Renal cortex interstitium (tissue), 11 donors: Measurements from ENCODE around the gene PARVB. TPM values are rescaled to one million over a fixed set of nuclear protein-coding genes. Genes with fewer than 3 reads are reported as not detected.

Experiments
- DNase-seq, 11 donors: peaks; one replicate each; pipeline ENCODE4 v3.0.0-alpha.2; 2013; ENCODE audit warnings: low read depth in 9 of 11, low spot score in 4 of 11; ENCODE audit errors: extremely low read depth in 1 of 11
- polyA plus RNA-seq, 3 donors: library from polyadenylated mRNA; unstranded; fragments of 120-200 nt; gene quantifications; one replicate each; pipeline ENCODE4 v1.2.1, GENCODE V29; 2013; ENCODE audit not compliant: insufficient read length in 3 of 3

Gene PARVB
- polyA plus RNA-seq, 3 donors = 16.2 to 21.7 (median 20.2) TPM

- DNase-seq = no peak
Observed at GRCh38 chr22:44112191-44112590, 88.1 kb downstream of the PARVB start.

- DNase-seq = no peak
Observed at GRCh38 chr22:44116331-44116730, 92.2 kb downstream of the PARVB start.

DNA sequence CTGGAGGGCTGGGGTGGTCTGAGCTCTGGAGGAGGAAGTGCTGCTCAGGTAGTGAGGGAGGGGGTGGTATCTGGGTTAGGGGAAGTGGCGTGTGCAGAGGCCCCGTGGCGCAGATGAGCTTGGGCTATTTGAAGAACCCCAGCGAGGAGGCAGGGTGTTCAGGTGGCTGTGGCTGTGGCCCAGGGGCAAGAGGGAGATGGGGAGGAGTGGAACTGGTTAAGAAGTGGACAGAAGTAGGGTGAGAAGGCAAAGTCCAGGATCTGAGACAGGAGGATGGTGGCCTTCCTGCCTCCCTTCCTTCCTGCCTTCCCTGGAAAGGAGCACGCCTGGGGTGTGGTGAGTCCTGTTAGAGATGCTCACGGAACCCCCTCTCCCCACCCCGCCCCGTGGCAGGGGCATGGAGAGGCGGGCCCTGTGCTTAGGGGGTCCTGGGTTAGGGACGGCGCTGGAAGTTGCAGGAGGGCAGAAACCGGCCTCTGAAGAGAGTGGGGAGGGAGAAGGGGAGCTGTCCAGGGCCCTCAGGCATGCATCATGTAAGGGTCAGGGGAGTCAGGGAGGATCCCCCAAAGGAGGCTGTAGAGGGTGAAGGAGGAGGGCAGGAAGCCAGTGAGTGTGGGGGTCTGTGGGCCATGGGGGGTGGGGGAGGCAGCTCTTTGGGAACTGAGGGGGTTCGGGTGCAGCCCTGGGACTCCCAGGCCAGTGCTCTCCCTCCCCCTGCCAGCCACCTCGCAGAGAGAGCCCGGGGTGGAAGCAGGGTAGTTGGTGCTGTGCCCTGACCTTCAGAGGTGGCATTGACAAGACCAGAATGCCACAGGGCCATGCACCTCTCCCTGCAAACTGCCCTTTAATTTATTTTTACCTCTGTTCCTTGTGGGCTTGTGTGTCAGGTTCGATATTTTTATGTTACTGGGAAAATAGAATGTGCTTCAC lies 92.9 kb downstream of the PARVB start:
- no peak for DNase-seq

DNA sequence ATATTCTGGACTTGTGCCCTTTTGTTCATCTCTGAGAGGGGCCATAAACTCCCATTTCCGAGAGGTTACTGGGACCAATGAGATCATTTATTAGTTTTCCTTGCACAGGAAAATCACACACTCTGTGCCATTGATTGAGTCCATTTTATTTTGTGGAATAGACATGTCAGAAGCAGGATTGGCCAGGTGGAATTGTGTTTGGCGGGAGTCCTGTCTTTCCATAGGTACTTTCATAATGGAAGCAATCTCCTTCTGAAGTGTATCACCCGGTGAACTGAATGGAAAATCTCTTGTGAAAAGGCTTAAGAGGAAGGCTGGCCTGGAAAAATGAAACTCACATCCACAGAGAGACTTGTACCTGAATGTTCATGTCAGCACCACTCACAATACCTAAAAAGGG lies 93.6 kb downstream of the PARVB start:
- DNase-seq = no peak

DNA sequence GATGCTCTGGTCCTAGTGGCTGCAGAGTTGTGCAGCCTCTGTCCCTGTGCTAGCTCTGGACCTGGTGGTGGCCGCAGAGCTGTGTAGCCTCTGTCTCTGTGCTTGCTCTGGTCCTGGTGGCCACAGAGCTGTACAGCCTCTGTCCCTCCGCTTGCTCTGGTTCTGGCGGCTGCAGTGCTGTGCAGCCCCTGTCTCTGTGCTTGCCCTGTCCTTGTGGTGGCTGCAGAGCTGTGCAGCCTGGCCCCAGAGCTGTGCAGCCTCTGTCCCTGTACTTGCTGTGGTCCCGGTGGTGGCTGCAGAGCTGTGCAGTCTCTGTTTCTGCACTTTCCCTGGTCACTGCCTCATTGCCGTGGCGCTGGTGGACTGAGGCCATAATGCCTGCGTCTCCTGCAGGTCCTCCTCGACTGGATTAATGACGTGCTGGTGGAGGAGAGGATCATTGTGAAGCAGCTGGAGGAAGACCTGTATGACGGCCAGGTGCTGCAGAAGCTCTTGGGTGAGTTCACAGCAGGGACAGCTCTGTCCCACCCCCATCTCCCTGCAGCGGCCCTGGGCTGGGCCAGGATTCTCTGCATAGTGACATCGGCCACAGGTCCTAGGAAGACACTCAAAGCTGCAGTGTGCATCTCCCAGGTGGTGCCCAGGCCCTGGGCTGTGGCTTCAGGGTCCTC lies 94.7 kb downstream of the PARVB start:
- DNase-seq = no peak

GRCh38 chr22:44119669-44120313 lies 95.7 kb downstream of the PARVB start:
- DNase-seq = no peak

GRCh38 chr22:44120314-44120704 lies 96.2 kb downstream of the PARVB start:
- no peak for DNase-seq

DNA sequence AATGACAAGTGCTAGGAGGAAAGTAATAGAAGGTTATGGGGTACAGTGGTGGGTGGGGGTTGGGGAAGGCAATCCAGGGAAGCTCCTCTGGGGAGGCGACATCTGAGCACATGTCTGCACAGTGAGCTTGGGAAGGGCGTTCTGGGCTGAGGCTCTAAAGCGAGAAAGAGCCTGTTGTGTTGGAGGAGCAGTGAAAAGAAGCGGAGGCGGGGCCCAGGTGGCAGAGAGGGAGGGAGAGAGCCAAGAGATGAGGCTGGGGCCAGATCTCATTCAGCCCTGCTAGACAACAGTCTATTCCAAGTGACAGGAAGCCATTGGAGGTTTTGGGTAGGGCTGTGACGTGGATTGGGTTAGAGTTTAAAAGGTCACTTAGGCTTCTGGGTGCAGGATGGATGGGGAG lies 101.3 kb downstream of the PARVB start:
- no peak for DNase-seq

DNA sequence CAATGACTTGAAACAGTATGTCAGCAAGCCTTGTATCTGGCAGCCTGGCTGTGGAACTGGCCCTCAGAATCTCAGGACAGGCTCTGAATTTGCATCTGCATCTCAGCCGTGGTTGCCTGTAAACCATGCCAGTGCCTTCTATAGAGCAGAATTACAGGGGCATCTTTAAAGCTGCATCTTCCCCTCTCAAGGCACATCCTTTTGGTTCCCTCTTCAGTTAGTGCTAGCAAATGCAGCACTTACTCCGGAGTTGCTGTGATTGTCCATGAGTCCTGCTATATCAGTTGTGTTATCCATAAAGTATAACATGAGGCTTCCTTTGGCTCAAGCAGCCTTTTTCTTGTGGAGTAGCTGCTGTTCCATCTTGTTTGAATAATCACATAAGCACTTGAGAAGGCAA lies 102.7 kb downstream of the PARVB start:
- DNase-seq = no peak

GRCh38 chr22:44127356-44127755 lies 103.3 kb downstream of the PARVB start:
- no peak for DNase-seq

- no peak for DNase-seq
Observed at GRCh38 chr22:44128958-44129618, 105.0 kb downstream of the PARVB start.

DNA sequence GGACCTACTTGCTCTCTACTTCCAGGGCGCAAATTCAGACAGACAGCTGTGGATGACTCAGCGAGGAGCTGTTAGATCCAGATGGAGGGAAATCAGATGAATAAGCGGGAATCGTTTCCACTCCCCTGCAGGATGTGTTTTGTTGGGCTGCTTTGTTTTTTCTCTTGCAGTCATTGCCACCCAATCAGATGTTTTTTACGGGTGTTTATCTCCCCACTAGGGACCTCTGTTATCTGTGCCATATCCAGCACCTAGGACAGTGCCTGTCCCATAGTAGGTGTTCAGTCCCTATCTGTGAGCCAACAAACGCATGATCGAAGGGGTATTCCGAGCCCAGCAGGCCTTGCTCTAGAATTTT lies 105.5 kb downstream of the PARVB start:
- DNase-seq = no peak

GRCh38 chr22:44130076-44130711 lies 106.1 kb downstream of the PARVB start:
- DNase-seq = no peak

DNA sequence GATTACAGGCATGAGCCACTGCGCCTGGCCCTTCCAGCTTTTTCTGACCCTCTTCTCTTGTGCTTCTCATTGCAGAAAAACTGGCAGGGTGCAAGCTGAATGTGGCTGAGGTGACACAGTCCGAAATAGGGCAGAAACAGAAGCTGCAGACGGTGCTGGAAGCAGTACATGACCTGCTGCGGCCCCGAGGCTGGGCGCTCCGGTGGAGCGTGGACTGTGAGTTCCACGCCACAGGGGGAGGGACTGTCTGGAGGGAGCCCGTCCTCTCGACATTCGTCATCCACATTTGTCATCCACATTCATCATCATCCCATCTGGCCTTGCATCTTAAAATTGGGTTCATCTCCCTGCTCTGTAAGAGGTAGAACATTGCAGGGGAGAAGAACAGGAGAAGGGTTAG lies 107.3 kb downstream of the PARVB start:
- DNase-seq = no peak

GRCh38 chr22:44131989-44132685 lies 108.0 kb downstream of the PARVB start:
- DNase-seq = no peak

DNA sequence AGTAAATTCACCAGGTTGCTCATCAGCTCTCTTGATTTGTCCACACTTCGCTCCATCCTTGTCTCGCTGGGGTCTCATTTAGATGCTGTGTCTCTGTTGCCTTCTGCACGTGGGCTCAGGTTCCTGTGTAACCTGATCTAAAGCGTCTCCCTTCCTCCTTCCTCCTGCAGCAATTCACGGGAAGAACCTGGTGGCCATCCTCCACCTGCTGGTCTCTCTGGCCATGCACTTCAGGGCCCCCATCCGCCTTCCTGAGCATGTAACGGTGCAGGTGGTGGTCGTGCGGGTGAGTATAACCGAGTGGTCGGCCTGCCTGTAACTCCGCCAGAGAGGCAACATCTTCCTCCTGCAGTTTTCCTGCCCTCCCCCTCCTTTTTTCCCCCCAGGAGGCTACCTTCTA lies 108.6 kb downstream of the PARVB start:
- no peak for DNase-seq

DNA sequence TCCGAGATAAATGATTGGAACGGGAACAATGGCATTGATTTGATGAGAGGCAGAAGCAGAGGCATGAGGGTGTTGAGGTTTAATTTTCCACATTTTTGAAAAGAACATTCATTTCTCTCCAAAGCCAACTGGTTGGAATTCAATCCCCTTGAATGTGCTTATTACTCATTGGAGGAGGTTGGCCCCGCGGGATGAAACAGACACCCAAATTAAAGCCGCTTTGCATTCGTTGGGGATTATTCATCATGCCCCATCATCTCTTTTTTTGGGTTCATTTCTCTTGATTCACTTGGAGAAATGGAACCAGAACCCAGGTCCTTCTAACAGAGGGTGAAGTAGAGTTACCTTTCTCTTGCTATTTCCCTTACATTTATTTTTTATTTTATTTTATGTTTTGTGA lies 109.1 kb downstream of the PARVB start:
- no peak for DNase-seq

DNA sequence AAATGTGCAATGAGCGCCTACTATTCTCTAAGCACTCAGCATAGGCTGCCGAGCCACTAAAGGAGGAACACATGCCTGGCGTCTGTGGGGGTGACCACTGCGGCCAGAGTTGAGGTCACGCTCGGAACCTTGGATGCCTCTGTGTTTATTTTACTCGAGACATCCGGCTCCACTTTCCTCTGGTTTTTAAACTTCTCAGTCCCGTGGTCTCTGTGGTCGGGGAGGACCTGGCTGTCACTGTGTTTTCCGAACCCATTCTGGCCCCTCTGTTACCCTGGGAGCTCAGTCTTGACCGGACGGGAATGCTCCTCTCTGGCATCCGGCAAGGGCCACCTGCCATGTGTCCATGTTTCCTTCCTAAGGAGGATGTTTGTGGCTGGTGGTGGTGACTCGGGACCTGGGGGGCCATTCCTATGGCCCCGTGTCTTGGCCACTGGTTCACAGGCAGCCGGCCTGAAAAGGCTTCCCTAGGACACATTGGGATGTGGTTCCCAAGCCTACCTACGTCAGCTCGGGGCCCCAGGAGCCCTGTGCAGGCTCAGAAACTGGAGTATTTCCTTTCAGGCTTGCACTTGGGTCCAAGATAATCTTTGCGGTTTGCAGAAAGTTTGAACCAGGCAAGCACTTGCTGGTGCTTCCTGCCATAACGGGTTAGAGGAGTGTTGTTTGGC lies 109.9 kb downstream of the PARVB start:
- DNase-seq = no peak
